HG03558 (cell line): ENCODE data around the gene PMIS2.

ENCODE experiments used
- ATAC-seq: cut with Tn5 transposase; IDR thresholded peaks from one replicate; pipeline ENCODE4 v1.9.1; 2021; ENCODE audit warnings: moderate number of reproducible peaks; ENCODE audit not compliant: unreplicated experiment; ENCODE audit errors: extremely low read depth

Gene PMIS2

DNA sequence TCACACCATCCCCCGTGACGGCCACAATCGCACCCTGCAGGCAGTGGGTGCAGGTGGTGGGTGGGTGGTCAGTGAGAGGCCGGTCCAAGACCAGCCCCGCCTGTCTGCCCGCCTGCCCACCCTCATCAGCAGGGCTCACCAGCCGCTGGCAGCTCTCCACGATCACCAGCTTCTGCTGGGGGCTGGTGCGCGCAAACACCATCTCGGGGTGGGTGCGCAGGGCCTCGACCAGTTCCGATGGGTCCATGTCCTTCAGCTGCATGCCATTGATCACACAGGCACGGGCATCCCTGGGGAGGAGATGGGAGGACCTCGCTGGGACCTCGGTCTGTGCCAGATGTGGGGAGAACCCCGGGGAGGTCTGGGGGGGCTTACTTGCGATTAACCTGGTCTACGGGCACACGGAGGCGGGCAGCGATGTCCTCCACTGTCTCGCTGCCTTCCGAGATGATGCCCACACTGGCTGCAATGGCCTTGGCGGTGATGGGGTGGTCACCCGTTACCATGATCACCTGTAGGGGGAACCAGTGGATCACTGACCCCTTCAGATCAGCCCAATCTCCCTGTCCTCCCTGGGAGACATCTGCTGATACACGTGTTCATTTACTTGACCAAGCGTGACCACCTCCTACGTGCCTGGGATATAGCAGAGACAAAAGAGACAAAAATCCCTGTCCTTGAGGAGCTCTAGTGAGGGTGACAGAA lies 30.5 kb upstream of the PMIS2 start:
- no peak for ATAC-seq

DNA sequence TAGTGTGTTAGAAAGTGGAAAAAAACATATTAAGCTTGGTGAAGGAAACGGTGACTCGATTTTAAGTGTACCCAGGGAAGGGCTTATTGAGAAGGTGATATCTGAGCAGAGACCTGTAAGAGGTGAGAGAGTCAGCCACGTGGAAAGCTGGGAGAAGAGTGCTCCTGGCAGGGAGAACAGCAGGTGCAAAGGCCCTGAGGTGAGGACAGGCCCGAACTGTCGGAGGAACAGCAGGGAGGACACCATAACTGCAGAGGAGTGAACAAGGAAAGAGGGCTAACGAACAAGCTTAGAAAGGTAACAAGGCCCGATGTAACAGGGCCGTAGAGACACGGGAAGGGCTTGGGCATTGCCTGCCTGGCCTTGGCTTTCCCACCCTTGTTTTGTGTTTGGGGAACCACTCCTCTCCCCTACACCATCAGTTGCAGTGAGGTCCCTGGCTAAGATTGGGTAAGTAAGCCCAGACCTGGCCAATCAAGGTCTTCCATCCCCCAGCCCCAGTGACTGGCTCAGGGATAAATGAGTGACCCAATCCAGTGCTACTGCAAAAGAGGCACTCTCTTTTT lies 29.9 kb upstream of the PMIS2 start:
- no peak for ATAC-seq

DNA sequence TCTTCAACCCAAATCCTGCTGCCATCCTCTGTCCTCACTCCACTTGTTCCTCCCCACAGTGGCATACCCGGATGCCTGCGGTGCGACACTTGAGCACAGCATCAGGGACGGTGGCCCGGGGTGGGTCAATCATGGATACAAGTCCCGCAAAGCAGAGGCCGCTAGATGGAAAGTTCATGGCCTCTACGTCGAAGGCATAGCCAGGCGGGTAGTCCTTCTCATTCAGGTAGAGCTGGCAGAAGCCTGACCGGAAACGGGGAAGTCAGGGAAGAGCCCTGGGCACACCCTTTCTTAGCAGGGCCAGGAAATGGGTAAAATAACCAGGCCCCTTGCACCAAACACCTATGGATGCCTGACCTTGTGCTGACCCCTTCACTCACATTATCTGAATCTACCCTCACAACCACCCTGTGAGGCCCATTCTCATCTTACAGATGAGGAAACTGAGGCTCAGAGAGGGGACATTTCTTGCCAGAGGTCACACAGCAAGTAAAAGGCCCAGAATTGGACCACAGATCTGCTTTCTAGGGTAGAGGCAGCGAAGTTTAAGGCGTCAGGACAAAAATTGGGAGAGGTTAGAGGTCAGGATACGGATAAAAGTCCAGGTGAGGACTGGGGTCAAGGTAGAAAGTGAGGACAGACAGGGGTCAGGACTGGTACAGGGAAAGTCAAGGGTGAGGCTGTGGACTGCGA lies 29.0 kb upstream of the PMIS2 start:
- no peak for ATAC-seq

DNA sequence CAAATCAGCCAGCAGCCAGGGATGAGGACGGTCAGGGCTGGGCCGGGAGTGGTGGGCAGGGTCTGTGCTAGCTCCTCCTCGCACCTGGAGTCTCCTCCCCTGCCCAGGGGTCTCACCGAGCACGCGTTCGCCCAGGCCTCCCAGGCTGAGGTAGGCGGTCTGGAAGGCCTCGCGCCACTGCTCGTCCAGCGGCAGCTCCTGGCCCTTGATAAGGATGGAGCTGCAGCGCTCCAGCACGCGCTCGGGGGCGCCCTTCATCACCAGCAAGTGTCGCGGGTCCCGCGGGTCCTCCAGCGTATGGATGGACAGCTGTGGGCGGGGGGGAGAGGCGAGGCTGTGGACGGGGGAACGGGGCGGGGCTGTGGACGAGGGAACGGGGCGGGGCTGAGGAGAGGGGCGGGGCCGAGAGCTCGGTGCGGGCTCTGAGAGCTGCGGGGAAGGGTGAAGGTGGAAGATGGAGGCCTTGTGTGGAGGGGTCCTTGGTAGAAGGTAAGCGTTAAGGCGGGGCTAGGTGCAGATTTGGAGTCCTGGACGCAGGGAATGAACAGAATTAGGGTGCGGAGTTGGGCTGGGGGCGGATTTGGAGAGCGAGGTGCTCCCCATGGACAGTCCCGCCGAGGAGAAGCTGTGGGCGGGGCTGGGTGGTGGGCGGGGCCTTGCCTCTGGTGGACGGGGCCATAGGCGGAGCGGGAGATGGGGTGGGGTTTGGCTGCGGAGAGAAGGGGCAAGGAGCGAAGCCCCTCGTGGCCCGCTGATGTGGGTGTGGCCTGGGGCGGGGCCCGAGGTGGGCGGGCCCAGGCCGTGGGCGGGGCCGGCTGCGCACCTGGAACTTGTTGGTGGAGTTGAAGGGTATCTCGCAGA lies 28.2 kb upstream of the PMIS2 start:
- no peak for ATAC-seq

DNA sequence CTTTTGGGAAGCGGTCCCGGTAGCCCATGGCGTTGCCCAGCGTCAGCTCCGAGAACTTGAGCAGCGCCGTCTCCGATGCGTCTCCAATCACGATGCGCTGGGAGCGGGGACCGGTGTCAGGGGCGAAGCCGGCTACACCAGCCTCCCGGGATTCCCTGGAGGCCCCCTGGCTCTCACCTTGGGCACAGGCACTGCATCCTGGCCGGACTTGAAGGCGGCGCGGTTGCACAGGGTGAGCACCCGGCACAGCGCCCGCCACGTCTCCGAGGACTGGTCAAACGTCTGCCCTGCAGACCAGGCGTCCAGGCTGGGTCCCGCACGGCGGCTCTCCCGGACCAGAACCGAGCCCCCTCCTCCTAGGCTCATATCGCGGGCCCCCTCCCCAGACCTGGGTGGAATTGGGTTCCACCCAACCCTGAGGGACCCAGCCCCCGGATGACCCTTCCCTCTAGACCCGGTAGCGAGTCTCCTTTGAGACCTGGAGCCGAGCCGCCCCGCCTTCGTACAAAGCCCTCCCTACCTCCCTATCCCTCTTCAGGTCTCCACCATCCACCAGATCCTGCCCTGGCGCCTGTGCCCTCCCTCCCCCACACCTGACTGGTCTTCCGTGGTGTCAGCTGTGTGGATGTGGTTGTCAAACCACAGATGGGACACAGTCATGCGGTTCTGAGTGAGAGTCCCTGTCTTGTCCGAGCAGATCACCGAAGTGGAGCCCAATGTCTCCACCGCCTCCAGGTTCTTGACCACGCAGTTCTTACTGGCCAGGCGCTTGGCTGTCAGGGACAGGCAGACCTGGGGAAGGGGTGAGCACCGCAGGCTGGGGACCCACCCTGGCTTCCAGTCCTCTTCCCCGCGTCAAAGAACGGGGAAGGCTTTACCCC lies 27.3 kb upstream of the PMIS2 start:
- no peak for ATAC-seq

DNA sequence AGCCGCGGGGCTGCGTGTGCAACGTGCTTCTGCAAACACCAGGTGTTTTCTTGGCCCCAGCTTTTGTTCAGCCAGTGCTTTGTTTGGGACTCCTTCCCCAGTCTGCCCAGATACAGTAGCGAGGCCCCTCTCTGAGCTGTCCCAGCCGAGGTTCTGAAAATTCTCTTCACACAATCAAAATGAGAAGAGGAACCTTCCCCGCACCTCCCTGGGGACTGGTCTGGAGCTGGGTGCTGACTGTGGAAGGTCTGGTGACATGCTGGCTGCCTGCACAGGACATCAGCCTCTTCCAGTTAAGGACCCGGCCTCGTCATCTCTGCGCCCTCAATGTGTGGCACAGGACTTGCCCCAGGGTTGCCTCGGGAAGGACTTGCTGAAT lies 26.7 kb upstream of the PMIS2 start:
- no peak for ATAC-seq

DNA sequence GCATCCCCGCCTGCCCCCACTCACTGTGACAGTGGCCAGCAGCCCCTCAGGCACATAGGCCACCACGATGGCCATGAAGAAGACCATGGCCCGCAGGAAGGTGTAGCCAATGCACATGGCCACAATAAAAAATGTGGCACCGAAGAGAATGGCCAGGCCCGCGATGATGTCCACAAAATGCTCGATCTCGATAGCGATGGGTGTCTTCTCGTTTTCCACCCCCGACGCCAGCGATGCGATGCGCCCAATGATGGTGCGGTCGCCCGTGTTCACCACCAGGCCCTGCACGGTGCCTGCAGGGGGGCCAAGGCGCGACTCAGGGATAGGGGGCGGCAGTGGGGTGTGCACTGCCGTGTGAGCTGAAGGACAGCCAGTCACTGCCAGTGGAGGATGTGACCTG lies 26.2 kb upstream of the PMIS2 start:
- ATAC-seq, result no peak

DNA sequence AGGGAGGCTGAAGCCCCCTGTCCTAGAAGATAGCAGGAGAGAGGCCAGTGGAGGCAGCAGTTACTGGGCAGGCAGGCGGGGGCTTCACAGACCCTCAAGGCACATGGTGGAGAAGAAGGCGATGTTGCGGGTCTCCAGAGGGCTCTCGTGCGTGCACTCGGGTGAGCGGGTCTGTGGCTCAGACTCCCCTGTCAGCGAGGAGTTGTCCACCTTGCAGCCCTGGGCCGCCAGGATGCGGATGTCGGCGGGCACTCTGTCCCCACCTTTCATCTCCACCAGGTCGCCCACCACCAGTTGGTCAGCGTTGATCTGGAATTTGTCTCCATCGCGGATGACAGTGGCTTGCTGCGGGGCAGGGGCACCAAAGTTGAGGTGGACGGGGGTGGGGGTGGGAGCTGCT lies 25.7 kb upstream of the PMIS2 start:
- ATAC-seq, result no peak

DNA sequence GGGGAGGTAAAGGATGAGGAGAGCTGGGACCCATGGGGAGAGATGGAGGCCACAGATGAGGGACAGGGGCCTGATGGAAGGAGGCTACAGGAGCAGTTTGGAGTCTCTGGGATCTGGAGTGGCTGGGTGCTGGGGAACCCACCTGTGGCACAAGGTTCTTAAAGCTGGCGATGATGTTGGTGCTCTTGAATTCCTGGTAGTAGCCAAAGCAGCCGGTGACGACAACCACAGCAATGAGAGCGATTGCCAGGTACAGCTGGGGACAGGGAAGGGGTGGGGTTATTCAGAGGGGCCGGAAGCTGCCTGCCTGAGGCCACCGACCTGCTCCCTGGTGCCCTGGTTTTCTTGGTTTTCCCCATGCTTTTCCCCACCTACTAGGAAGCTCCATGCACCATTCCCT lies 25.3 kb upstream of the PMIS2 start:
- no peak for ATAC-seq

DNA sequence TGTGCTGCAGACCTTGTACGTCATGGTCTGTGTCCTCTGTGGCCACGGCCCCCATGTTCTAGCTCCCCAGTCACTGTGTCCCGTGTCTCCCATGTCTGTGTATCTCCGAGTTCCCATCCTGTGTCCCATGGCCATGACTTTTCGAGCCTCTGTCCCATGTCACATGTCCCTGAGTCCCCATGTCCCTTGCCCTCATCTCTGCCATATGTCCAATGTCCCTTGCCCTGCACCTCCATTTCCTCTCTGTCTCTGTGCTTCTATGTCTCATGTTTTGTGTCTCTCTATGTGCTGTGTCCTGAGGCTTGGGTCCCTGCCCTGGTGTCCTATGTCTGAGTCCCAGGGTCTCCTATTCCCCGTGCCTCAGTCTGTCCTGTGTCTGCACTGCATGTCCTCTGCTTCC lies 24.5 kb upstream of the PMIS2 start:
- ATAC-seq, result no peak

DNA sequence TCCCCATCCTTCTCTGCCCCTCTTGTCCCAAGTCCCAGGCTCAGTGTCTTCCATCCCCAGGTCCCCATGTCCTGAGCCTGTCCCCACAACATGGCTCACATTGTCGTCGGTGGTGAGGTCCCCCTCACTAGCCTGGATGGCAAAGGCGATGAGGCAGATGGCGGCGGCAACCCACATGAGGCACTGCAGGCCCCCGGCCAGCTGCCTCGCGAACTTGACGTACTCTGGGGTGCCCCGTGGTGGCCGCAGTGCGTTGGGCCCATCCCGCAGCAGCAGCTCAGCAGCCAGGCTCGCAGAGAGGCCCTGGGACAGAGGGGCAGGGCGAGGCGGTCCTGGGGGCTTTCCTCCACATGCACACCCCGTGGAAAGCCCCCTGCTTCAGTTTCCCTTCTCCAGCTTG lies 23.6 kb upstream of the PMIS2 start:
- no peak for ATAC-seq

DNA sequence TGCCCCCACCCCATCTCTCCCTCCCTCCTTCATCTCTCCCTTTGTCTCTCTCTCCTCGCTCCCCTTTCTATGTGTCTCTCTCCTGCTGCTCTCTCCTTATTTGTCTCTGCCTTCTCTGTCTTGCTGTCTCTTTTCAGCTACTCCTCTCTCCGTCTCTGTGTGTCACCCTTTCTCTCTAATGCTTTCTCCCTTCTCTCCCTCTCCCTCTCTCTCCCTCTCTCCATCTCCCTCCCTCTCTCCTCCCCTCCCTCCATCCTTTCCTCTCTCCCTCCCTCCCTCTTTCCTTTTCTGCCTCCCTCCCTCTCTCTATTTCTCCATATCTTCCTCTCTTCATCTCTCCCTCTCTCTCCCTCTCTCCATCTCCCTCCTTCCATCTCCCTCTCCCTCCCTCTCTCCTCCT lies 23.2 kb upstream of the PMIS2 start:
- ATAC-seq, result no peak

DNA sequence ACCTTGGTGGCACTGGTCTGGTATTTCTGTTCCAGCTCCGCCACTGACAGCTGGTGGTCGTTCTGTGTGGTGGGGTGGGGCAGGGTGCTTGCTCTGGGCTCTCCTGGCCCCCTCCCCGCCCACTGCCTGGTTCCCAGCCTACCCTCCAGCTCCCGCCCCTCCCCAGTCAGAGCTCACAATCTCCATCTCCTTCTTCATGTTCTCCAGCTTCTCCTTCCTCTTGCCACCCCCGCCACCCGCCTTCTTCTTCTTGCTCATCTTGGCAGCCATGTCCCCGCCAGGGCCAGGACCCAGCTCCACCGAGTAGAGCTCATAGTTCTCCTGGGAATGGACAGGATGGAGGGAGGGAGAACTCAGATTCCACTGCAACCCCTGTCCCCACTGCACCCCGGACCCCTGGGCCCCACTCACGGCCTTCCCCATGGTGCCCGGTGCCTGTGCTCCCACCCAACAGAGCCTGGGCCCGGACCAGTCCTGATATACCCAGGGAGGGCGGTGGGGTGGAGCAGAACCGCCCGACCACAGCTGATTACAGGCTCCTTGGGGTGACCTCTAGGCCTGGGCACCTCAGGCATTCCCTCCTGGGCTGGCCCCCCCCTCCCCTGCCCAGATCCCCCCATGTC lies 22.7 kb upstream of the PMIS2 start, which contains the start of gene ATP4A:
Gene ATP4A (minus strand): TSS at position 452 of the 623 bp plus-strand sequence. CDS start 29 bp downstream, at position 423.
- no peak for ATAC-seq

DNA sequence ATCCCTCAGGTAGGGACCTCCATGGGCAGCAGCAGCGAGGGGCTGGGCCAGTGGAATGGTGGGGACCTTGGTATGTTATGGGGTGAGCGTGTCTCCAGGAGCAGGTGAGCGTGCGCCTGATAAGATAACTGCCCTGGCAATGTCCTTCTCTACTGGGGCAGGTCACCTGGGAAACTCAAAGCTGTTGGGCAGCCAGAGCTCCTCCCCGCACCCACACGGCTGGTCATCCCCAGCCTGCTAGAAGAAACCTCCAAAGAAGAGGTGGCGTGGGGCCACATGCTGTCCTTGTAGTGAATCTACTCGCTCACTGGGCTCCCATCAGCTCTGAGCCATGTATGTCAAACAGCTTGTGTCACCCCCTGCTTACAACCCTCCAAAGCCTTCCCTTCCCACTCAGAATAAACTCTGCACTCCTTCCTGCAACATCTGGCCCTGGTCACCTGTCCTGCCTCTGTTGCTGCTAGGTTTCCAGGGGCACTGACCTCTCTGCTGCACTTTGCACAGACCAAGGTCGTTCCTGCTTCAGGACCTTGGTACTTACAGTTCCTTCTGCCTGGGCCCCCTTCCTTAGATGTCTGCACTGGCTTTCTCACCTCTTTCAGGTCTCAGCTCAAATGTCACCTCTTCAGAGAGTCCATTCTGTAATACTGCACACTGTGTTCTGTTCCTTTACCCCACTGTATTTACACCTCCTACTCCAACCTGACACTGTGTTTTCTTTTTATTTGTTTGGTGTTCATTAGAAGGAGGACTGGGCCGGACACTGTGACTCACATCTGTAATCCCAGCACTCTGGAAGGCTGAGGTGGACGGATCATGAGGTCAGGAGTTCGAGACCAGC lies 20.7 kb upstream of the PMIS2 start:
- no peak for ATAC-seq

DNA sequence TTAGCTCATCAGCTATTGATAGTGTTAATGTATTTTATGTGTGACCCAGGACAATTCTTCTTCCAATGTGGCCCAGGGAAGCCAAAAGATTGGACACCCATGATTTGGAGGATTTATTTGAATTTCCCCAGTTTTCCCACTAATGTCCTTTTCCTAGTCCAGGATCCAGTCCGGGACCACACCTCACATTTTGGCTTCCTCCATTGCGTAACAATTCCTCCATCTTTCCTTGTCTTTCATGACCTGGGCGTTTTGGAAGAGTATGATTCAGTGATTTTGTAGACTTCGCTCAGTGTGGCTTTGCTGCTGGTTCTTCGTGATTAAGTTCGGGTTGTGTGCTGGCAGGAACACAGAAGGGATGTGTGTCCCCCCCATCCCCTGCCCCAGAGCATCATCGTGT lies 19.2 kb upstream of the PMIS2 start:
- ATAC-seq, result no peak

DNA sequence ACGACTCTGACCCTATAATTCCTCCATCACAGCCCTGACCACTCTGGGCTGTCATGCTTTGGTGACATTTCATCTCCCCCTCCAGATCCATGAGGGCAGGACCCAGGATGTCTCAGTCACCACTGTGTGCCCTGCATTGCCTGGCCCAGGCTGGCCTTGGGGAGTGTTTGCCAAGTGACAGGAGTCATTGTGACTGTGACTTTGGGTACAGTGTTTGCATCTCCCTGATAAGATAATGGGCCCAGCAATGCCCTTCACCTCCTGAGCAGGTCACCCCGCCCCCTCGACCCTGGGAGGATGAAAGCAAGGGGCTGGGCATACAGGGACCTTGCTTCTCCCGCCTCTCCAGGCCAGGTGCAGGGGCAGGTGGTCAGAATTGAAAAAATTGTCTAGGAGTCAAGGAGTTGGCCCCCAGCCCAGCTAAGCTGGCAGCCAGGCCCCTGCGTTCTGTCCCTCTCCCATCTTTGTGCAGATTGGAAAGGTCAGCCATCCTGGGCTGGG lies 16.6 kb upstream of the PMIS2 start:
- ATAC-seq, result no peak

DNA sequence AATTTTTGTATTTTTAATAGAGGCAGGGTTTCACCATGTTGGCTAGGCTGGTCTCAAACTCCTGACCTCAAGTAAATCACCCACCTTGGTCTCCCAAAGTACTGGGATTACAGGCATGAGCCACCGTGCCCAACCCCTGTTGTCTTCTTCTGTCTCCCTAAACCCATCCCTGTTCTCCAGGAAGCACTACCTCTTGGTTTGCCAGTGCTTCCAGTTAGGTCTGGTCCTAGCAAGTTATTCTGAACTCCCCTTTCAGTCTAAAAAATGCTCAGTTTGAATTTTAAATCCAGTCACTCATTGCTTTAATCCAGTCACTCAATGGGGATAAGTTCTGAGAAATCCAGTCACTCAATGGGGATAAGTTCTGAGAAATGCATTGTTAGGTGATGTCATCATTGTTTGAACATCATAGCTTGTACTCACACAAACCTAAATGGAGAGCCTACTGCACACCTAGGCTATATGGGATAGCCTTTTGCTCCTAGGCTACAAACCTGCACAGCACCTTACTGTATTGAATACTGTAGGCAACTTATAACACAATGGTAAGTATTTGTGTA lies 14.5 kb upstream of the PMIS2 start:
- no peak for ATAC-seq

DNA sequence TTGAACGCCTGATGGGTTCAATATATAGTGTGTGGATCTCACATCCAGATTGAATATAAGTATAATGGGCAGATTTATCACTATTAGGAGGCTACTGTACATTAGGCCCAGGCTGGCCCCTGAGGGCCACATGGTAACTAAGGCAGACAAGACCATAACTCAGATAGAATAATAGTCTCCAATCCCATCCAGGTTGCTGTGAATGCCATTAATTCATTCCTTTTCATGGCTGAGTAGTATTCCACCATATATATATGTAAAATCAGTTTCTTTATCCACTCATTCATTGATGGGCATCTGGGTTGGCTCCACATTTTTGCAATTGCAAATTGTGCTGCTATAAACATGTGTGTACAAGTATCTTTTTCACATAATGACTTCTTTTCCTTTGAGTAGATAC lies 8.1 kb upstream of the PMIS2 start:
- ATAC-seq, result no peak
